WERI-Rb-1 (cell line): ENCODE measurements around the gene RNF126.

Source experiments
- DNase-seq: peaks from one replicate; pipeline ENCODE4 v3.0.0-alpha.2; 2020
- H3K27ac ChIP-seq: fragments of 250-450 bp; sonication (Bioruptor Pico); 2 replicates; pipeline ENCODE4 v1.5.1; 2020; ENCODE audit warnings: mild to moderate bottlenecking, moderate library complexity
- H3K27me3 ChIP-seq: fragments of 250-450 bp; sonication (Bioruptor Pico); 2 replicates; pipeline ENCODE4 v1.5.1; 2021; ENCODE audit warnings: mild to moderate bottlenecking, low read depth, moderate library complexity; ENCODE audit not compliant: insufficient read depth, severe bottlenecking
- H3K36me3 ChIP-seq: fragments of 250-450 bp; sonication (Bioruptor Pico); 2 replicates; pipeline ENCODE4 v1.5.1; 2020; ENCODE audit warnings: mild to moderate bottlenecking, moderate library complexity
- H3K4me3 ChIP-seq: 2 replicates; pipeline ENCODE4 v1.5.1; 2011; ENCODE audit warnings: low read depth, mild to moderate bottlenecking, control low read depth, low read length
- H3K9me3 ChIP-seq: fragments of 250-450 bp; sonication (Bioruptor Pico); 2 replicates; pipeline ENCODE4 v1.5.1; 2021; ENCODE audit warnings: mild to moderate bottlenecking, moderate library complexity; ENCODE audit not compliant: severe bottlenecking
- CTCF ChIP-seq: IDR thresholded peaks from 2 replicates; pipeline ENCODE4 v1.5.1; 2011; ENCODE audit warnings: low read depth, mild to moderate bottlenecking, control low read depth, inconsistent platforms, low read length

The RNF126 gene

DNA sequence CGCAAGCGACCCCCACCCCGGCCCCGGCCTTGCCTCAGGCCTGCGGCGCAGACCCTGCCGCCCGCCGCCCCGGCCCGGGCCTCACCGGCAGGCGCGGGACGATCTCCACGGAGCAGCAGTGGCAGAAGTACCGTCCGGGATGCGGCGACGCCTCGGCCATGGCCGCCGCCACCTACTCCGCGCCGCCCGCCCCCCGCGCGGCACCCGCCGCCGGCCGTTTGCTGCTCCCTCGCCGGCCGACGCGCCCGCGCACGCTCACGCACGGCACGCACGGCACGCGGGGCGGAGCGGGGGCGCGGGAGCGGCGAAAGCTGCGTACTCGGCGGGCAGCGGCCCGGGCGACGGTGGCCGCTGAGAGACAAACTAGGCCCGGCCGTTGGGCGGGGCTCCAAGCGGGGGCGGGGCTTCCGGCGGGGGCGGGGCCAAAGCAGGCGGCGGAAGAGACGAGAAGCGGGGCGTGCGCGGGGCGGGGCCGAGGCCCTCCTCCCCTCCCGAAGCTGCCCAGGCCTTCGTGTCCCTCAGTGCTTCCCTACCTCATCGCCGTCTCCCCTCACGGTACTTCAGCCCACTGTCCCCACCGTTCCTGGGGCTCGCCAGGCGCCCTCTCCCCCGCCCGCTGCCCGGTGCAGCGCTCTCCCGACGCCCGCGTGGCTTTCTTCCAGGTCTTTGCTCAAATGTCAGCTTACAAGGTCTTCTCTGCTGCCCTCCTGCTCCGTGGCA is at the start of gene RNF126:
RNF126 (minus strand) TSS at position 253 of the 720 bp plus-strand sequence; CDS start at position 160, 93 bp downstream.
- H3K27ac ChIP-seq, result peak within 1 kb of the TSS; percentile 93
- peaks cover 14% of the 10 kb centered on the region for H3K9me3 ChIP-seq
- peak within 1 kb of the TSS; percentile 82 for H3K4me3 ChIP-seq
- peaks cover 17% of the 10 kb centered on the region for H3K36me3 ChIP-seq
- no peak for TF ChIP-seq CTCF
- no peaks in the 10 kb centered on the region for H3K27me3 ChIP-seq
- DNase-seq, result peak; percentile 89

- peak overlapping the region; percentile 85 for H3K4me3 ChIP-seq
- H3K36me3 ChIP-seq, result peaks cover 10% of the 10 kb centered on the region
- H3K27me3 ChIP-seq, result no peaks in the 10 kb centered on the region
- no peaks in the 10 kb centered on the region for H3K9me3 ChIP-seq
- DNase-seq, result peak; percentile 63
- peak overlapping the region; percentile 89 for H3K27ac ChIP-seq
- TF ChIP-seq CTCF, result no peak
Observed at GRCh38 chr19:711254-711653, 48.2 kb upstream of the RNF126 start.

DNA sequence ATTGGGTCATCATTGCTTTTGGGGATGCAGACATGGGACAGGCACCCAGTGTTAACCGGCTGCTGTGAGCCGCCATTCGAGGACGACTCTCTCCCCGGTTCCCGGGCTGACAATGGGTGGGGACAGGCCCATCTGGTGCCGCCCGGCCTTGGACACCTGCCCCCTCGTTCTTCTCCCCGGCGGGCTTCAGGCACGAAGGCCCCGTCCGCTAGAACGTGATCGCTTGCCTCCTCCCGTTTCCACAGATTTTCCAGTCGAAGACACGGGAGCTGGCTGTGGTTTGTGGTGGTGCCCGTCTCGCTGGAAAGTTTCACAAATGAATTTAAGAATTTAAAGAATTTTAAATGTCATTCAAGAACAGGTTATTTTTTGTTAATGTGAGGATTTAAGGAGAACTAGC is 47.8 kb upstream of the RNF126 start:
- Histone ChIP-seq H3K27me3 (no peaks in the 10 kb centered on the region), H3K27ac (peak overlapping the region; percentile 89), H3K4me3 (peak overlapping the region; percentile 85), H3K9me3 (no peaks in the 10 kb centered on the region), H3K36me3 (peaks cover 10% of the 10 kb centered on the region)
- peak; percentile 46 for DNase-seq
- no peak for TF ChIP-seq CTCF

DNA sequence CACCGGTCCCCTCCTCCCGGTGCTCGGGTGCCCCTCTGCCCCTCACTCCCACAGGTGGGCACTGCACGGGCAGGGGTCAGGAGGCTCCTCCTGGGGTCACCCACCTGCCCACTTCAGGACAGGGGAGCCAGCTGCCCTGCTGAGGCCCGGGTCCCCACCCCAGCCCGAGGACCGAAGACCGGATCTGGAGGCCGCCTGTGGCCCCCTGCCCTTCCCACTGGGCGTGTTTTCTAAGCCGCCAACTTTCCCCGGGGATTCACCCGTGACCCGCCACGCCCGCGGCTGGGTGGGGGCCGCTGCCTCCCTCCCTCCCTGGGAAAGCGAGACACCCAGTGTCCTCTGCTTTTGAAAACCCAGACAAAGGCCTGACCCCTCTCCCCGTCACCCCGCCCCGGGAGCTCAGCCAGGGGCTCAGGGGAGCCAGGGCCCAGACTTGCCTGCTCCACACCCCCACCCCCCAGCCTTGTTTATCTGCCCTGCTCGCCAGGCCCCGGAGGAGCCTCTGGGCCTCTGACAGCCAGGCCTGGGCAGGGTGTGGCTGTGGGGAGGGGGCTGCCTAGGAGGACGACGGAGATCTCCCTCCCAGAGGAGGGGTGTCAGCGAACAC is 47.1 kb upstream of the RNF126 start:
- no peak for TF ChIP-seq CTCF
- Histone ChIP-seq H3K27me3 (no peaks in the 10 kb centered on the region), H3K27ac (peak overlapping the region; percentile 89), H3K36me3 (peaks cover 10% of the 10 kb centered on the region), H3K9me3 (no peaks in the 10 kb centered on the region), H3K4me3 (peak overlapping the region; percentile 85)
- peak; percentile 41 for DNase-seq

GRCh38 chr19:709196-709964 is 46.4 kb upstream of the RNF126 start:
- peak overlapping the region; percentile 85 for H3K4me3 ChIP-seq
- no peak for TF ChIP-seq CTCF
- no peaks in the 10 kb centered on the region for H3K27me3 ChIP-seq
- DNase-seq, result no peak
- H3K27ac ChIP-seq, result peak overlapping the region; percentile 89
- H3K36me3 ChIP-seq, result peaks cover 10% of the 10 kb centered on the region
- no peaks in the 10 kb centered on the region for H3K9me3 ChIP-seq
